CD4-positive, alpha-beta T cell treated with Interleukin-6 at 100 ng/mL for 8 hours (primary cell): ENCODE measurements around the gene SRCIN1.

Experiments used
- DNase-seq: peaks from one replicate; pipeline ENCODE4 v3.0.0-alpha.2; 2020; ENCODE audit warnings: mixed read lengths, low spot score

SRCIN1 gene

GRCh38 chr17:38583176-38583575, 22.6 kb downstream of the SRCIN1 start:
- DNase-seq: no peak

DNA sequence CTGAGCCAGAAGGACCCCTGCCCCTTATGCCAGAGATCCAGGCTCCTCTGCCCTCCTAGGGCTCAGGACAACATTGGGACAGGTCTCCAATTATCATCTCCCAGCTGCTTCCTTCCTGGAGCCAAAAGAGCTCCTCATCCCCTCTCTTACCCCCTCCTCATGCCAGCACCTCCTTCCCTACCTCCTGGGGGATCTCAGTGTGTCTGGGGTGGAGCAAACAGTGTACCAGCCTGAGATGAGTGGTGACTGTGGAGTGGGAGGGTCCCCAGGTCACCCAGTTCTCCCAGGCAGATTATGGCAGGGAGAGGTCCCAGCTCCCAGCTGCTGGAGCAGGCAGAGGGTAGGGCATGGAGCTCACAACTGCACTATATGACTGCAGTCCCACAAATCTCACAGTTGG, 23.7 kb downstream of the SRCIN1 start:
- no peak for DNase-seq

- DNase-seq: no peak
Observed at GRCh38 chr17:38579934-38580333, 25.8 kb downstream of the SRCIN1 start.

GRCh38 chr17:38579083-38579480, 26.7 kb downstream of the SRCIN1 start:
- DNase-seq: no peak

GRCh38 chr17:38578229-38579082, 27.3 kb downstream of the SRCIN1 start:
- no peak for DNase-seq

DNA sequence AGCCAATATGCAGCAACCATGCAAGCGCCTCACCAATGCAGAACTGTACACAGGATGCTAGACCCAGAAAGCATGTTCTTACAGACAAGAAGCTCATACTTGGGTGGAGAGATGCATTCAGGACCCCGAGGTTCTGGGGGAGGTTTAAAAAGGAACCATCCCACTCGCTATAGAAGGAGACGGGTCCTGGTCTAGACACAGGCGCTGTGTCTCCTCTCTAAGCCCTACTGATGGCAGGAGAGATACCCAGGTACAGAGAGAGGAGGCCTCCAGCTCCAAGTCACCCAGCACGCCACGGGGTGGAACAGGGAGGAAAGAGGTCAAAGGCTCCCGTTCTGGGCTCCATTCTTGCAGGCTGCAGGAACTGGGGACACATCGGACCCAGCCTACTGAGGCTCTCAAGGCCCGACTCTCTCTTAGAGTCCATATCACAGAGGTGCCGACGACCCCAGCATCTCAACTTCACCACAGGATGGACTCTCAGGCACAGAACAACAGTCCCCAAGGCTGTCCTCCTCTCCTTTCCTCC, 28.0 kb downstream of the SRCIN1 start:
- no peak for DNase-seq

DNA sequence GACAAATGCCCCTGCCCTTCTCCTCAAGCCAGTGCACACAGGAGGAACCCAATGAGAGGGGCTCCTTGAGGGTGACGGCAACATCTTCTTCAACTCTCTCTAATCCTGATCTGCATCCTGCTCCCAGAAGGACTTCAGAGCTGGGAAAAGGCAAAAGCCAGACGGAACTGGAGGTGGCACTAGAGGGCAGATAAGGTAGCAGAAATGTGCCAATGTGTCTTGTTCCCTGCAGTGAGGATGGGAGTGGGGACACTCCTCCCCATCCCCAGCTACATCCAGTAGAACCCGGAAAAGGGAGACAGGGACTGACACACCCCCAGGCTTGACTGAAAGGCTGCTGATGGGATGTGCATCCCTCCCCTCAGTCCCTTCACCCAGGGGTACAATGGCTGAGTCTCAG, 28.5 kb downstream of the SRCIN1 start:
- no peak for DNase-seq

DNA sequence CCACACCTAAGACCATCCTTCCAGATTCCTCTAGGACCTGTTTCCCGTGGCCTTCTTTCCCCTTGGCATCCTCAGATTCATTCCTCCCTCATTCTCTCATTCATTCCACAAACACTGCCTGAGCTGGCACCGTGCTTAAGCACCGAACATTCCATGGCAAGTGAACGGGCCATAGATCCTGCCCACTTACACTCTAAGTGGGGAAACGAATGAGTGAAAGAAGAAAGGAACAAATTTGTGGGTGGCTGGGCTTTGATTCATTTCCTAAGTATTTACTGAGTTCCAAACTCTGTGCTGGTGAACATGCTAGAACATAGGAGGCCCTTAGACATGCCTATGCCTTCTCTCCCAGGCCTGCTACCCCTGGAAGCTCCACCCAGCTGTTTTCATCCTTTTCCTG, 30.0 kb downstream of the SRCIN1 start:
- DNase-seq: no peak

- no peak for DNase-seq
Observed at GRCh38 chr17:38574712-38575111, 31.0 kb downstream of the SRCIN1 start.

- DNase-seq: no peak
Observed at GRCh38 chr17:38572669-38573365, 32.9 kb downstream of the SRCIN1 start.

- DNase-seq: no peak
Observed at GRCh38 chr17:38571833-38572668, 33.7 kb downstream of the SRCIN1 start.

GRCh38 chr17:38569701-38570512, 35.8 kb downstream of the SRCIN1 start:
- DNase-seq: no peak

DNA sequence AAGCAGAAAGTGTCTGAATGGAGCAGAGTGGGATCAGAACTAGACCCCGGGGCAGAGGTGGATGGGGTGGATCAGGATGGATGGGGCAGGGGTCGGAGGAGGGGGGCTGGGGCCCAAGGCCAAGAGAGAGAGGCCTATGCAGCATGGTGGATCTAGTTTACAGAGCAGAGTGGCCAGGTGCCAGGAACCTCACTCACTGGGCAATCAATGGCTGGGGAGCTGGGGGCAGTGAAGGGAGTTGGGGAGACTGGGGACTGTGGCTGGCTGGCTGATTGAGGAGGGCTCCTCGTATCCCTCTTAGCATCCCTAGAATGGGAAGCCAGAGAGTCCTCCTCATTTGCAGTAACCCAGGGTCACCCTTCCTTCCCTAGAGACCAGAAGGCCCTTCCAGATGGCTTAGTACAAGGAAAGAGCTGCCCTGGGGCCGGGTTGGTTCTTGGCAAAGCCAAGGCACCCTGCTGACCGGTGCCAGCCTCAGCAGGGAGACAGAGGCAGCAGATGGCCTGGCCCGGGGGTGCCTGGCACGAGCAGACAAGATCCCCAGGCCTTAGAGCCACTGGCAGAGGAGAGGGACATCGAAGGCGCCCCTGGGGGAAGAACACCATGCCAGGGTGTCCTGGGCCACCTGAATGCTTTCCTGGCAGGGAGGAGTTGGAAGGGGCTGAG, 36.8 kb downstream of the SRCIN1 start:
- no peak for DNase-seq

- no peak for DNase-seq
Observed at GRCh38 chr17:38568274-38568673, 37.5 kb downstream of the SRCIN1 start.

- DNase-seq: no peak
Observed at GRCh38 chr17:38567350-38567749, 38.4 kb downstream of the SRCIN1 start.

- no peak for DNase-seq
Observed at GRCh38 chr17:38566666-38567031, 39.1 kb downstream of the SRCIN1 start.

- DNase-seq: no peak
Observed at GRCh38 chr17:38565853-38566665, 39.7 kb downstream of the SRCIN1 start.

GRCh38 chr17:38564869-38565268, 40.9 kb downstream of the SRCIN1 start:
- DNase-seq: no peak

- DNase-seq: no peak
Observed at GRCh38 chr17:38564254-38564837, 41.4 kb downstream of the SRCIN1 start.
